ENCODE measurements around the gene SHF. TPM values are rescaled to one million over a fixed set of nuclear protein-coding genes. Genes with fewer than 3 reads are reported as not detected.
A peak's percentile ranks its signal among the peaks of the same experiment; 100 is the strongest.

SHF gene
- total RNA-seq, 1 donor from 2014 or later: 32.2 TPM

GRCh38 chr15:45203182-45203581 is 15.4 kb upstream of the SHF start:
- Histone ChIP-seq H3K9me3 (ENCODE audit: low read depth) (no peaks in the 10 kb centered on the region), H2AFZ (replicated peaks) (no peak overlapping the region), H3K4me1 (no peaks in the 10 kb centered on the region), H3K4me3 (no peak overlapping the region), H3K9ac (no peak overlapping the region), H3K27me3 (peaks cover 9% of the 10 kb centered on the region), H4K20me1 (ENCODE audit: low read depth) (no peaks in the 10 kb centered on the region), H3F3A (ENCODE audit: low read depth) (peaks cover 24% of the 10 kb centered on the region), H3K27ac (no peak overlapping the region), H3K4me2 (no peak overlapping the region), H3K79me2 (ENCODE audit: low read depth) (no peaks in the 10 kb centered on the region), H3K36me3 (no peaks in the 10 kb centered on the region)
- H3K4me3 Mint-ChIP-seq: no peak overlapping the region
- DNase-seq (ENCODE audit: low spot score): no peak
- peaks cover 18% of the 10 kb centered on the region for H3K27me3 Mint-ChIP-seq (ENCODE audit: insufficient read depth, low read depth)
- peaks cover 9% of the 10 kb centered on the region for H3K9me3 Mint-ChIP-seq
- no peak overlapping the region for H3K27ac Mint-ChIP-seq
- TF ChIP-seq CTCF (IDR thresholded peaks at IDR 0.05) (no peak), EZH2phosphoT487 (IDR thresholded peaks at IDR 0.05) (no peak), EZH2 (IDR thresholded peaks at IDR 0.05) (no peak)
- H3K36me3 Mint-ChIP-seq: peaks cover 2% of the 10 kb centered on the region
- H3K4me1 Mint-ChIP-seq: peaks cover 14% of the 10 kb centered on the region

DNA sequence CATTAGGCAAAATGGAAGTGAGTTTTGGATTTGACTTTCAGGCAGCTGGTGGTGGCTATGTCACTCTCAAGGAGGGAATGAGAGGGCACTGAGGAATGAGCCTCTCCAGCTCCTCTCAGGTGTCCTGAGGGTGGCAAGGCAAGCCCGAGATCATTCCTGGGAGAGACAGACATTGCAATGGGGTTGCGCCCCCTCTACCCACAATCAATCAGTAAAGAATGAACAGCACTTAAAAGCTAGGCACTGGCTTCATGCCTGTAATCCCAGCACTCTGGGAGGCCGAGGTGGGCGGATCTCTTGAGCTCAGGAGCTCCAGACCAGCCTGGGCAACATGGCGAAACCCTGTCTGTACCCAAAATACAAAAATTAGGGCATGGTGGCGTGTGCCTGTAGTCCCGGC is 14.1 kb upstream of the SHF start:
- Histone ChIP-seq H3K36me3 (no peaks in the 10 kb centered on the region), H3F3A (ENCODE audit: low read depth) (peaks cover 25% of the 10 kb centered on the region), H3K9me3 (ENCODE audit: low read depth) (no peaks in the 10 kb centered on the region), H3K27ac (no peak overlapping the region), H3K4me2 (no peak overlapping the region), H3K27me3 (peaks cover 9% of the 10 kb centered on the region), H3K9ac (no peak overlapping the region), H2AFZ (replicated peaks) (no peak overlapping the region), H3K4me3 (no peak overlapping the region), H3K79me2 (ENCODE audit: low read depth) (no peaks in the 10 kb centered on the region), H3K4me1 (no peaks in the 10 kb centered on the region), H4K20me1 (ENCODE audit: low read depth) (no peaks in the 10 kb centered on the region)
- no peak for DNase-seq (ENCODE audit: low spot score)
- H3K4me1 Mint-ChIP-seq: peaks cover 18% of the 10 kb centered on the region
- TF ChIP-seq EZH2 (IDR thresholded peaks at IDR 0.05) (no peak), CTCF (IDR thresholded peaks at IDR 0.05) (no peak), EZH2phosphoT487 (IDR thresholded peaks at IDR 0.05) (no peak)
- no peak overlapping the region for H3K4me3 Mint-ChIP-seq
- H3K27ac Mint-ChIP-seq: no peak overlapping the region
- H3K9me3 Mint-ChIP-seq: peaks cover 10% of the 10 kb centered on the region
- peaks cover 25% of the 10 kb centered on the region for H3K27me3 Mint-ChIP-seq (ENCODE audit: insufficient read depth, low read depth)
- H3K36me3 Mint-ChIP-seq: peaks cover 2% of the 10 kb centered on the region

GRCh38 chr15:45201557-45201859 is 13.7 kb upstream of the SHF start:
- H2AFZ ChIP-seq (replicated peaks): no peak overlapping the region
- no peaks in the 10 kb centered on the region for H3K36me3 ChIP-seq
- H3K4me1 Mint-ChIP-seq: peaks cover 18% of the 10 kb centered on the region
- no peak for DNase-seq (ENCODE audit: low spot score)
- peaks cover 9% of the 10 kb centered on the region for H3K27me3 ChIP-seq
- peaks cover 25% of the 10 kb centered on the region for H3F3A ChIP-seq (ENCODE audit: low read depth)
- H3K27ac Mint-ChIP-seq: no peak overlapping the region
- H3K9me3 Mint-ChIP-seq: peaks cover 10% of the 10 kb centered on the region
- TF ChIP-seq EZH2phosphoT487 (IDR thresholded peaks at IDR 0.05) (no peak), EZH2 (IDR thresholded peaks at IDR 0.05) (no peak), CTCF (IDR thresholded peaks at IDR 0.05) (no peak)
- no peaks in the 10 kb centered on the region for H3K9me3 ChIP-seq (ENCODE audit: low read depth)
- peaks cover 22% of the 10 kb centered on the region for H3K27me3 Mint-ChIP-seq (ENCODE audit: insufficient read depth, low read depth)
- no peak overlapping the region for H3K4me3 Mint-ChIP-seq
- H4K20me1 ChIP-seq (ENCODE audit: low read depth): no peaks in the 10 kb centered on the region
- no peak overlapping the region for H3K9ac ChIP-seq
- no peaks in the 10 kb centered on the region for H3K79me2 ChIP-seq (ENCODE audit: low read depth)
- H3K4me2 ChIP-seq: peak overlapping the region; percentile 97
- H3K36me3 Mint-ChIP-seq: peaks cover 2% of the 10 kb centered on the region
- H3K4me1 ChIP-seq: no peaks in the 10 kb centered on the region
- no peak overlapping the region for H3K27ac ChIP-seq
- peak overlapping the region; percentile 87 for H3K4me3 ChIP-seq
